H9 (cell line): Measurements from ENCODE around the gene PLXND1. TPM values are rescaled to one million over a fixed set of nuclear protein-coding genes. Genes with fewer than 3 reads are reported as not detected.

Experiments used
- DNase-seq: peaks from one replicate; pipeline ENCODE4 v3.0.0-alpha.2; 2017
- H2AFZ ChIP-seq: one replicate; pipeline ENCODE4 v1.6.1; 2013; ENCODE audit warnings: mild to moderate bottlenecking, low read length, control low read depth, moderate library complexity
- H2AK5ac ChIP-seq: 2 replicates; pipeline ENCODE4 v1.6.1; 2013; ENCODE audit warnings: low read length, control low read depth, mixed read lengths; ENCODE audit not compliant: insufficient read length
- H2BK120ac ChIP-seq: one replicate; pipeline ENCODE4 v1.6.1; 2013; ENCODE audit warnings: low read depth, mild to moderate bottlenecking, low read length, control low read depth, inconsistent platforms; ENCODE audit not compliant: poor library complexity, severe bottlenecking
- H2BK12ac ChIP-seq: 2 replicates; pipeline ENCODE4 v1.6.1; 2013; ENCODE audit warnings: low read length, control low read depth, mixed read lengths, low read depth; ENCODE audit not compliant: insufficient read length
- H2BK15ac ChIP-seq: 2 replicates; pipeline ENCODE4 v1.6.1; 2013; ENCODE audit warnings: low read depth, low read length, control low read depth
- H2BK20ac ChIP-seq: one replicate; pipeline ENCODE4 v1.6.1; 2013; ENCODE audit warnings: low read depth, mild to moderate bottlenecking, low read length, control low read depth, inconsistent platforms; ENCODE audit not compliant: poor library complexity, severe bottlenecking
- H2BK5ac ChIP-seq: 2 replicates; pipeline ENCODE4 v1.6.1; 2013; ENCODE audit warnings: low read length, control low read depth, mixed read lengths; ENCODE audit not compliant: insufficient read length
- H3K14ac ChIP-seq: 2 replicates; pipeline ENCODE4 v1.6.1; 2013; ENCODE audit warnings: low read length, control low read depth; ENCODE audit not compliant: insufficient read depth
- H3K18ac ChIP-seq: 2 replicates; pipeline ENCODE4 v1.6.1; 2013; ENCODE audit warnings: low read depth, mild to moderate bottlenecking, mixed read lengths, low read length, control low read depth; ENCODE audit not compliant: insufficient read length
- H3K23ac ChIP-seq: 2 replicates; pipeline ENCODE4 v1.6.1; 2013; ENCODE audit warnings: low read length, control low read depth, mixed read lengths, low read depth; ENCODE audit not compliant: insufficient read length
- H3K23me2 ChIP-seq: 2 replicates; pipeline ENCODE4 v1.6.1; 2013; ENCODE audit warnings: low read depth, mild to moderate bottlenecking, mixed read lengths, low read length, control low read depth; ENCODE audit not compliant: insufficient read length, poor library complexity, severe bottlenecking
- H3K27ac ChIP-seq: 2 replicates; pipeline ENCODE4 v1.5.1; 2013; ENCODE audit warnings: low read length, control low read depth, mixed read lengths, low read depth; ENCODE audit not compliant: insufficient read length
- H3K27me3 ChIP-seq: 2 replicates; pipeline ENCODE4 v1.6.1; 2013; ENCODE audit warnings: low read length, control low read depth, inconsistent platforms; ENCODE audit not compliant: insufficient read depth
- H3K4ac ChIP-seq: 2 replicates; pipeline ENCODE4 v1.6.1; 2013; ENCODE audit warnings: low read depth, mild to moderate bottlenecking, control low read depth, inconsistent platforms, low read length, moderate library complexity
- H3K4me1 ChIP-seq: 2 replicates; pipeline ENCODE4 v1.6.1; 2013; ENCODE audit warnings: low read length, control low read depth, inconsistent platforms; ENCODE audit not compliant: insufficient read depth
- H3K4me2 ChIP-seq: 2 replicates; pipeline ENCODE4 v1.6.1; 2013; ENCODE audit warnings: low read length, control low read depth, mixed read lengths; ENCODE audit not compliant: insufficient read length, insufficient read depth
- H3K56ac ChIP-seq: 2 replicates; pipeline ENCODE4 v1.6.1; 2013; ENCODE audit warnings: low read depth, mild to moderate bottlenecking, mixed read lengths, low read length, control low read depth; ENCODE audit not compliant: insufficient read length
- H3K79me1 ChIP-seq: 2 replicates; pipeline ENCODE4 v1.6.1; 2013; ENCODE audit warnings: low read depth, mild to moderate bottlenecking, moderate library complexity, low read length, control low read depth, inconsistent platforms; ENCODE audit not compliant: insufficient read depth, poor library complexity, severe bottlenecking
- H3K79me2 ChIP-seq: 2 replicates; pipeline ENCODE4 v1.6.1; 2013; ENCODE audit warnings: low read length, control low read depth, inconsistent platforms; ENCODE audit not compliant: insufficient read depth
- H3K9ac ChIP-seq: 2 replicates; pipeline ENCODE4 v1.6.1; 2013; ENCODE audit warnings: low read length, control low read depth, mixed read lengths; ENCODE audit not compliant: insufficient read length; ENCODE audit errors: extremely low read depth
- H3K9me3 ChIP-seq: one replicate; pipeline ENCODE4 v1.6.1; 2013; ENCODE audit warnings: low read depth, low read length, inconsistent platforms; ENCODE audit not compliant: control insufficient read depth
- H3T11ph ChIP-seq: one replicate; pipeline ENCODE4 v1.6.1; 2013; ENCODE audit warnings: mild to moderate bottlenecking, low read length, control low read depth, inconsistent platforms
- H4K20me1 ChIP-seq: one replicate; pipeline ENCODE4 v1.6.1; 2013; ENCODE audit not compliant: control insufficient read depth, insufficient read length, insufficient read depth
- H4K5ac ChIP-seq: 2 replicates; pipeline ENCODE4 v1.6.1; 2013; ENCODE audit warnings: low read depth, mild to moderate bottlenecking, mixed read lengths, low read length, control low read depth; ENCODE audit not compliant: insufficient read length
- H4K8ac ChIP-seq: replicated peaks from 2 replicates; pipeline ENCODE4 v1.6.1; 2013; ENCODE audit warnings: low read length, control low read depth, mixed read lengths, low read depth; ENCODE audit not compliant: insufficient read length
- H4K91ac ChIP-seq: 2 replicates; pipeline ENCODE4 v1.6.1; 2013; ENCODE audit warnings: low read depth, mild to moderate bottlenecking, moderate library complexity, mixed read lengths, low read length, control low read depth; ENCODE audit not compliant: insufficient read length
- H3K27ac Mint-ChIP-seq, 3 experiments: 2 replicates in 2 of 3; 3 replicates in 1 of 3; pipeline ENCODE4 v1.8.0; 2020 to 2021; ENCODE audit warnings: mixed read lengths in 3 of 3, mild to moderate bottlenecking in 1 of 3, moderate library complexity in 1 of 3
- H3K27me3 Mint-ChIP-seq: 2 replicates; pipeline ENCODE4 v1.8.0; 2021; ENCODE audit warnings: low read depth, mild to moderate bottlenecking, moderate library complexity, mixed read lengths
- H3K36me3 Mint-ChIP-seq, 3 experiments: 2 replicates in 2 of 3; 3 replicates in 1 of 3; pipeline ENCODE4 v1.8.0; 2020 to 2021; ENCODE audit warnings: low read depth in 3 of 3, mixed read lengths in 3 of 3; ENCODE audit not compliant: insufficient read depth in 1 of 3
- H3K4me1 Mint-ChIP-seq, 2 experiments: 2 replicates each; pipeline ENCODE4 v1.8.0; 2020; ENCODE audit warnings: mixed read lengths in 2 of 2
- H3K4me3 Mint-ChIP-seq, 2 experiments: 2 replicates in 1 of 2; 3 replicates in 1 of 2; pipeline ENCODE4 v1.8.0; 2020 to 2021; ENCODE audit warnings: mild to moderate bottlenecking in 2 of 2, mixed read lengths in 2 of 2, moderate library complexity in 1 of 2
- H3K9me3 Mint-ChIP-seq, 2 experiments: 2 replicates in 1 of 2; 3 replicates in 1 of 2; pipeline ENCODE4 v1.8.0; 2020; ENCODE audit warnings: mild to moderate bottlenecking in 2 of 2, mixed read lengths in 2 of 2, moderate library complexity in 1 of 2
- WGBS: extraction: QIAGEN DNeasy Blood & Tissue Kit; methylation state at CpG from one replicate; pipeline ENCODE4 v1.1.7; 2013; ENCODE audit warnings: missing lambda C conversion rate, low lambda C conversion rate, mixed read lengths; ENCODE audit not compliant: insufficient read length; ENCODE audit errors: extremely low coverage; 5-methylcytosine and 5-hydroxymethylcytosine counted together
- total RNA-seq: library from RNA; stranded (reverse); gene quantifications from 2 replicates; pipeline ENCODE4 v1.2.1, GENCODE V29; 2021
- TF ChIP-seq, protein P1 (sequence below): fragments of 200-600 bp; sonication (generic); conservative IDR thresholded peaks from 3 replicates; pipeline ENCODE4 v1.8.0; 2021; ENCODE audit warnings: antibody characterized with exemption, mild to moderate bottlenecking

PLXND1 gene
- total RNA-seq, 1 experiment from 2014 or later, result 50.9 TPM

DNA sequence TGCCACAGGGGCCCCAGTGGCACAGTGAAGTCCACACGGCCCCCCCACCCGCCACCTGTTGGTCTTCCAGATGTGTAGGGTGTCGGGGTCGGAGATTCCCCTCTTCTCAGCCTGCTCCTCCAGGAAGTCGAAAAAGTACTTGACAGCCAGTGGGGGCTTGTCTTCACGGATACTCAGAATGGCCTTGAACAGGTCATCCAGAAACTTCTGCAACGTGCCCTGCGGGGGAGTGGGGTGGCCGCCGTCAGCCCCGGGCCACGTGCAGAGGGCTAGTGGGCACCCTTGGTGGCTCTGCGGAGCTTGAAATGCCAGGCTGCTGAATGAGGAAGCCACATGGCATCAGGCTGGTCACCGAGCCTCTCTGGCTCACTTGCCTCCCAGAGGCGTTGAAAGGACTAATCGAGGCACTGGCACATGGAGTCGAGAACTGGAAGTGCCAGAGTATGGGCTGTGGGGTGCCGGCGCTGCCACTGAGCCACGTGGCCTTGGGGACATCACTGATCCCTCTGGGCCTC is 46.9 kb downstream of the PLXND1 start:
- WGBS, result no CpG with 5 or more reads among the region's 20 CpGs

More for the DNA sequence above, 46.9 kb downstream of the PLXND1 start:
- Histone ChIP-seq H2BK5ac (no peak overlapping the region), H4K5ac (no peak overlapping the region), H3K18ac (no peak overlapping the region), H3K4me1 (no peaks in the 10 kb centered on the region; the same call in 1 of the 2 replicates), H3K4me2 (no peak overlapping the region), H4K8ac (no peak overlapping the region), H2BK120ac (no peak overlapping the region), H2AK5ac (no peak overlapping the region), H4K20me1 (no peaks in the 10 kb centered on the region), H2BK15ac (no peak overlapping the region), H3K9me3 (no peaks in the 10 kb centered on the region), H3K79me1 (no peaks in the 10 kb centered on the region), H3K27ac (no peak overlapping the region), H2BK12ac (no peak overlapping the region), H2BK20ac (no peak overlapping the region), H3K79me2 (no peaks in the 10 kb centered on the region), H3K23me2 (no peaks in the 10 kb centered on the region), H3K4ac (no peak overlapping the region), H3K9ac (no peak overlapping the region), H3K27me3 (no peaks in the 10 kb centered on the region), H3K14ac (no peak overlapping the region), H4K91ac (no peak overlapping the region), H2AFZ (no peak overlapping the region), H3T11ph (no peak overlapping the region), H3K56ac (no peak overlapping the region), H3K23ac (no peak overlapping the region)
- Mint-ChIP-seq H3K9me3 (no peaks in the 10 kb centered on the region), H3K36me3 (peaks cover 0 to 30% (median 3%) of the 10 kb centered on the region in 3 experiments; a peak in 2 of 7 replicates), H3K4me1 (peaks cover 18 to 38% of the 10 kb centered on the region in 2 experiments), H3K27ac (no peak overlapping the region), H3K4me3 (no peak overlapping the region), H3K27me3 (no peaks in the 10 kb centered on the region; the same call in 1 of the 2 replicates)
- DNase-seq, result no peak
- TF ChIP-seq, protein P1, sequence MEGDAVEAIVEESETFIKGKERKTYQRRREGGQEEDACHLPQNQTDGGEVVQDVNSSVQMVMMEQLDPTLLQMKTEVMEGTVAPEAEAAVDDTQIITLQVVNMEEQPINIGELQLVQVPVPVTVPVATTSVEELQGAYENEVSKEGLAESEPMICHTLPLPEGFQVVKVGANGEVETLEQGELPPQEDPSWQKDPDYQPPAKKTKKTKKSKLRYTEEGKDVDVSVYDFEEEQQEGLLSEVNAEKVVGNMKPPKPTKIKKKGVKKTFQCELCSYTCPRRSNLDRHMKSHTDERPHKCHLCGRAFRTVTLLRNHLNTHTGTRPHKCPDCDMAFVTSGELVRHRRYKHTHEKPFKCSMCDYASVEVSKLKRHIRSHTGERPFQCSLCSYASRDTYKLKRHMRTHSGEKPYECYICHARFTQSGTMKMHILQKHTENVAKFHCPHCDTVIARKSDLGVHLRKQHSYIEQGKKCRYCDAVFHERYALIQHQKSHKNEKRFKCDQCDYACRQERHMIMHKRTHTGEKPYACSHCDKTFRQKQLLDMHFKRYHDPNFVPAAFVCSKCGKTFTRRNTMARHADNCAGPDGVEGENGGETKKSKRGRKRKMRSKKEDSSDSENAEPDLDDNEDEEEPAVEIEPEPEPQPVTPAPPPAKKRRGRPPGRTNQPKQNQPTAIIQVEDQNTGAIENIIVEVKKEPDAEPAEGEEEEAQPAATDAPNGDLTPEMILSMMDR, result no peak
